ENCODE measurements around the gene SRD5A2.

Gene SRD5A2

GRCh38 chr2:31475692-31476091 is 105.0 kb downstream of the SRD5A2 start:
- Histone ChIP-seq H3K27ac (ENCODE audit: low read length) (no peak overlapping the region), H3K27me3 (ENCODE audit: low read depth, low read length) (peaks cover 21% of the 10 kb centered on the region; the same call in 1 of the 2 replicates), H3K9ac (ENCODE audit: low read length) (no peak overlapping the region), H3K4me1 (ENCODE audit: low read length) (peaks cover 9% of the 10 kb centered on the region), H3K79me2 (ENCODE audit: low read length) (no peaks in the 10 kb centered on the region), H3K36me3 (replicated peaks; ENCODE audit: low read depth, low read length) (no peaks in the 10 kb centered on the region), H3K9me3 (ENCODE audit: insufficient read depth, low read length) (no peaks in the 10 kb centered on the region), H3K4me3 (ENCODE audit: low read length) (no peak overlapping the region), H2AFZ (ENCODE audit: low read depth, low read length) (no peak overlapping the region), H4K20me1 (ENCODE audit: insufficient read depth, low read length) (no peaks in the 10 kb centered on the region), H3K4me2 (ENCODE audit: low read length) (no peak overlapping the region)
- TF ChIP-seq EZH2phosphoT487 (IDR thresholded peaks at IDR 0.05; ENCODE audit: low read depth): no peak
- TF ChIP-seq, protein P1, sequence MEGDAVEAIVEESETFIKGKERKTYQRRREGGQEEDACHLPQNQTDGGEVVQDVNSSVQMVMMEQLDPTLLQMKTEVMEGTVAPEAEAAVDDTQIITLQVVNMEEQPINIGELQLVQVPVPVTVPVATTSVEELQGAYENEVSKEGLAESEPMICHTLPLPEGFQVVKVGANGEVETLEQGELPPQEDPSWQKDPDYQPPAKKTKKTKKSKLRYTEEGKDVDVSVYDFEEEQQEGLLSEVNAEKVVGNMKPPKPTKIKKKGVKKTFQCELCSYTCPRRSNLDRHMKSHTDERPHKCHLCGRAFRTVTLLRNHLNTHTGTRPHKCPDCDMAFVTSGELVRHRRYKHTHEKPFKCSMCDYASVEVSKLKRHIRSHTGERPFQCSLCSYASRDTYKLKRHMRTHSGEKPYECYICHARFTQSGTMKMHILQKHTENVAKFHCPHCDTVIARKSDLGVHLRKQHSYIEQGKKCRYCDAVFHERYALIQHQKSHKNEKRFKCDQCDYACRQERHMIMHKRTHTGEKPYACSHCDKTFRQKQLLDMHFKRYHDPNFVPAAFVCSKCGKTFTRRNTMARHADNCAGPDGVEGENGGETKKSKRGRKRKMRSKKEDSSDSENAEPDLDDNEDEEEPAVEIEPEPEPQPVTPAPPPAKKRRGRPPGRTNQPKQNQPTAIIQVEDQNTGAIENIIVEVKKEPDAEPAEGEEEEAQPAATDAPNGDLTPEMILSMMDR (IDR thresholded peaks at IDR 0.05; ENCODE audit: low read depth, low read length): no peak

- H3K79me2 ChIP-seq (ENCODE audit: low read length): no peaks in the 10 kb centered on the region
- TF ChIP-seq, protein P1 (IDR thresholded peaks at IDR 0.05; ENCODE audit: low read depth, low read length): no peak
- no peak for TF ChIP-seq EZH2phosphoT487 (IDR thresholded peaks at IDR 0.05; ENCODE audit: low read depth)
- no peak overlapping the region for H3K27ac ChIP-seq (ENCODE audit: low read length)
These were observed 106.4 kb downstream of the SRD5A2 start for GRCh38 chr2:31474296-31474695.

More at GRCh38 chr2:31474296-31474695, 106.4 kb downstream of the SRD5A2 start:
- Histone ChIP-seq H3K36me3 (replicated peaks; ENCODE audit: low read depth, low read length) (no peaks in the 10 kb centered on the region), H3K9me3 (ENCODE audit: insufficient read depth, low read length) (no peaks in the 10 kb centered on the region), H3K27me3 (ENCODE audit: low read depth, low read length) (peaks cover 20% of the 10 kb centered on the region; the same call in 1 of the 2 replicates), H4K20me1 (ENCODE audit: insufficient read depth, low read length) (no peaks in the 10 kb centered on the region), H3K9ac (ENCODE audit: low read length) (no peak overlapping the region), H2AFZ (ENCODE audit: low read depth, low read length) (no peak overlapping the region), H3K4me1 (ENCODE audit: low read length) (peaks cover 9% of the 10 kb centered on the region), H3K4me2 (ENCODE audit: low read length) (no peak overlapping the region), H3K4me3 (ENCODE audit: low read length) (no peak overlapping the region)

Measured in OCI-LY3 (cell line).